HG02571 (cell line): Measurements from ENCODE around the gene SPATA21.
A peak's percentile ranks its signal among the peaks of the same experiment; 100 is the strongest.

ENCODE experiments used
- ATAC-seq: cut with Tn5 transposase; IDR thresholded peaks from one replicate; pipeline ENCODE4 v1.9.1; 2021; ENCODE audit warnings: mild to moderate bottlenecking, moderate library complexity; ENCODE audit not compliant: unreplicated experiment

The SPATA21 gene

DNA sequence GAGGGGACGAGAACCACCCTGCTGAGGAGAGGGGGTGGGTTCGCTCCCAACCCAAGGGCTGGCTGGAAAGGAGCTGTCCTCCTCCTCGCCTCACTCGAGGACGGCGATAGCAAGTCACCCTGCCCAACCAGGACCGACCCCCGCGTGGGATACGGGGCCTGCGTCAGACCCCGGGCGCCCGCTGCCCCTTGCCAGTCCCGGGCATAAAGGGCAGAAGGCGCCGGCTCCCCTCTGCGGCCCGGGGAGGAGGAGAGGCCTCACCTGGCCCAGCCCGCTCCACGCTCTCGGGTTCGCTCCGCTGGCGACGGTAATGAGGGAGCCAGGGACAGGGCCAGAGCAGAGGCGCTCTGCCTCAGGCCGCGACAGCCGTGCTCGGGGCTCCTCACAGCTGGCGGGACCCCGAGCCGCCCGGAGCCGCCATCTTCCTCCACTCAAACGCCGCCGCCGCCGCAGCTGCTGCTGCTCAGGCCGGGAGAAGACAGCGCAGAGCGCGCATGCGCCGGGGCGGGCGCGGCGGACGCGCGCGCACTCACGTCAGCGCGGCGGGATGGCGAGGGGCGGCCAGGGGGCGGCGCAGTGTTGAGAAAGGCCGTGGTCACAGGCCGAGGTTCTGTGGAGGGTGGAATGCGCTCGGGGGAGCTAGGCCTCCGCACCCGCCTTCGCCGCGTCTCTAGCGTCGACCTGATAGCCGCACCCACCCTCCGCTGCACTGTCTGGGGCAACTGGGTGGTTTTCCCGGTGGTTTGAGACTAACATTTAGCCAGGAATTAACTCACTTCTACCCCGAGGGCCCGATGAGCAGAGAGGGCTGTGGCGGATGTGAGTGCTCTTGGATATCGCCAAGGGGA, 85.0 kb downstream of the SPATA21 start, which contains the start of gene FBXO42:
Gene FBXO42 (minus strand): TSS at position 487 of the 848 bp plus-strand sequence. CDS start 37,062 bp downstream, outside the sequence.
- ATAC-seq, result peak; percentile 87

GRCh38 chr1:16351456-16351993, 85.7 kb downstream of the SPATA21 start:
- ATAC-seq, result no peak

DNA sequence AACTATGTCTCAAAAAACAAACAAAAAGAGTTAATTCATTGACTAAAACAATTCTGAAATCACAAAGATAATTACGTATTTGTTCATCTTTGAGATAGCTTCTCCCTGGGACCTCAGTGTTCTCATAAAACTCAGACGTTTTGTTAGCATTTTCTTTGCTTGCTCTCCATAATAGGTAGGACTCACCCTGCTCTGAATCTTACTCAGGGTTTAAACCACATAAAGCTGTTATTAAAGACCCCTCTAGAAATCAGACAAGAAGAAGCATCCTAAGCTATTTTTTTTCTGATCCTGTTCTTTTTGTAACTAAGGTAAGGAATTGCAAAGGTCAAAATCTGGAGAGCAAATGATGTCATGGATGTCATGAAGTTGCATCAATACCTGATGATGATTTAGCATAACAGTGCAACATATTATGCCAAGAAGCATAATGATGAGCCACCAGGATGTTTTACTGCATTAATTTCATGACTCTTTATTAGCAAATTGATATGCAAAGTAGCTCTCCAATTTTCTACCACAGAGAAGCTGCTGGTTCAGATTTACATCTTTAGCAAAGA, 87.3 kb downstream of the SPATA21 start:
- no peak for ATAC-seq
